ENCODE results near the gene THSD8.

THSD8 gene

GRCh38 chr19:12785431-12786031, 16.3 kb upstream of the THSD8 start:
- H3K4me1 ChIP-seq (ENCODE audit: insufficient read depth, insufficient read length) = peaks cover 28% of the 10 kb centered on the region

GRCh38 chr19:12786141-12786870, 15.6 kb upstream of the THSD8 start:
- Histone ChIP-seq H3K9ac (ENCODE audit: insufficient read length, low read depth) (peak overlapping the region; percentile 61), H3K4me3 (ENCODE audit: insufficient read length, low read depth) (no peak overlapping the region), H3K4me1 (ENCODE audit: insufficient read depth, insufficient read length) (peaks cover 35% of the 10 kb centered on the region), H3K9me3 (ENCODE audit: insufficient read depth, low read length) (no peaks in the 10 kb centered on the region), H3K36me3 (ENCODE audit: insufficient read depth, insufficient read length, low read length) (no peaks in the 10 kb centered on the region), H3K27me3 (ENCODE audit: insufficient read depth, insufficient read length) (peaks cover 11% of the 10 kb centered on the region)
- no peak for TF ChIP-seq SUZ12 (IDR thresholded peaks at IDR 0.05; ENCODE audit: extremely low read depth, insufficient read depth, insufficient read length)
- TF ChIP-seq ZNF274 (IDR thresholded peaks at IDR 0.05; ENCODE audit: low read depth, low read length) = no peak
- no peak for TF ChIP-seq YY1 (IDR thresholded peaks at IDR 0.05; ENCODE audit: insufficient read depth, insufficient read length)
- DNase-seq (ENCODE audit: low read depth, low spot score) = no peak

More at GRCh38 chr19:12785431-12786031, 16.3 kb upstream of the THSD8 start:
- Histone ChIP-seq H3K36me3 (ENCODE audit: insufficient read depth, insufficient read length, low read length) (no peaks in the 10 kb centered on the region), H3K9me3 (ENCODE audit: insufficient read depth, low read length) (no peaks in the 10 kb centered on the region), H3K27me3 (ENCODE audit: insufficient read depth, insufficient read length) (peaks cover 5% of the 10 kb centered on the region), H3K9ac (ENCODE audit: insufficient read length, low read depth) (peak overlapping the region; percentile 61), H3K4me3 (ENCODE audit: insufficient read length, low read depth) (no peak overlapping the region)
- no peak for DNase-seq (ENCODE audit: low read depth, low spot score)
- no peak for TF ChIP-seq SUZ12 (IDR thresholded peaks at IDR 0.05; ENCODE audit: extremely low read depth, insufficient read depth, insufficient read length)
- no peak for TF ChIP-seq ZNF274 (IDR thresholded peaks at IDR 0.05; ENCODE audit: low read depth, low read length)
- no peak for TF ChIP-seq YY1 (IDR thresholded peaks at IDR 0.05; ENCODE audit: insufficient read depth, insufficient read length)

GRCh38 chr19:12786952-12787351, 14.9 kb upstream of the THSD8 start:
- H3K4me3 ChIP-seq (ENCODE audit: insufficient read length, low read depth) = no peak overlapping the region
- H3K36me3 ChIP-seq (ENCODE audit: insufficient read depth, insufficient read length, low read length) = no peaks in the 10 kb centered on the region
- peaks cover 35% of the 10 kb centered on the region for H3K4me1 ChIP-seq (ENCODE audit: insufficient read depth, insufficient read length)
- TF ChIP-seq YY1 (IDR thresholded peaks at IDR 0.05; ENCODE audit: insufficient read depth, insufficient read length) (no peak), ZNF274 (IDR thresholded peaks at IDR 0.05; ENCODE audit: low read depth, low read length) (no peak), SUZ12 (IDR thresholded peaks at IDR 0.05; ENCODE audit: extremely low read depth, insufficient read depth, insufficient read length) (no peak)
- no peaks in the 10 kb centered on the region for H3K9me3 ChIP-seq (ENCODE audit: insufficient read depth, low read length)
- peaks cover 17% of the 10 kb centered on the region for H3K27me3 ChIP-seq (ENCODE audit: insufficient read depth, insufficient read length)
- no peak overlapping the region for H3K9ac ChIP-seq (ENCODE audit: insufficient read length, low read depth)
- DNase-seq (ENCODE audit: low read depth, low spot score) = no peak

- no peak for DNase-seq (ENCODE audit: low read depth, low spot score)
- Histone ChIP-seq H3K27me3 (ENCODE audit: insufficient read depth, insufficient read length) (peaks cover 22% of the 10 kb centered on the region), H3K4me3 (ENCODE audit: insufficient read length, low read depth) (no peak overlapping the region), H3K9me3 (ENCODE audit: insufficient read depth, low read length) (no peaks in the 10 kb centered on the region), H3K36me3 (ENCODE audit: insufficient read depth, insufficient read length, low read length) (peaks cover 1% of the 10 kb centered on the region), H3K9ac (ENCODE audit: insufficient read length, low read depth) (no peak overlapping the region), H3K4me1 (ENCODE audit: insufficient read depth, insufficient read length) (peaks cover 31% of the 10 kb centered on the region)
- TF ChIP-seq SUZ12 (IDR thresholded peaks at IDR 0.05; ENCODE audit: extremely low read depth, insufficient read depth, insufficient read length) (no peak), YY1 (IDR thresholded peaks at IDR 0.05; ENCODE audit: insufficient read depth, insufficient read length) (no peak), ZNF274 (IDR thresholded peaks at IDR 0.05; ENCODE audit: low read depth, low read length) (no peak)
These were observed 14.4 kb upstream of the THSD8 start for GRCh38 chr19:12787458-12787857.

DNA sequence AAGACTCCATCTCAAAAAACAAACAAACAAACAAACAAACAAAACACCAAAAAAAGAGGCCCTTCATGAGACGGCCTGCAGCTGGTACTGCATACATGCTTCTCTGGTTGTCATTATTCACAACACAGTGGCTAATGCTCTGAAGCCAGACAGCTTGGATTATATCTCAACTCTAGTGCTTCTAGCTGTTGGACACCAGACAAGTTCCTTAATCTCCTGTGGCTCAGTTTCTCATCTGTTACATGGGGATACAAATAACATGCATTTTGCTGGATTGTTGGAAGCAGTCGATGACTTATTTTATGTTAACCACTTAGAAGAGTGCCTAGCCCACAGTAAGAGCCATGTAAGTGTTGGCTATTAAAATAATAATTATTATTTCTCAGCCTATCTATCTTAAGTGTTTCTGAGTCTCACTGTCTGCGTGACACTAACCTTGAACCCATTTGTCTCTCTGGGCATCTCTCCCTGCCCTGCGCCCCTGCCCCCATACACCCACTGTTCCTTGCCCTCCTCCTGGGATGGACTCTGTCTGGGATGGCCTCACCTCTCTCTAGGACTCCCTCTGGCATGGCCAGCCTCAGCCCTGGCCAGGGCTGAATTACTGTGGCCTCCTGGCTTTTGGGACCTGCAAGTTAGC, 13.7 kb upstream of the THSD8 start:
- Histone ChIP-seq H3K9me3 (ENCODE audit: insufficient read depth, low read length) (no peaks in the 10 kb centered on the region), H3K36me3 (ENCODE audit: insufficient read depth, insufficient read length, low read length) (peaks cover 2% of the 10 kb centered on the region), H3K9ac (ENCODE audit: insufficient read length, low read depth) (peak overlapping the region; percentile 47), H3K27me3 (ENCODE audit: insufficient read depth, insufficient read length) (peaks cover 25% of the 10 kb centered on the region), H3K4me3 (ENCODE audit: insufficient read length, low read depth) (peak overlapping the region; percentile 50), H3K4me1 (ENCODE audit: insufficient read depth, insufficient read length) (peaks cover 31% of the 10 kb centered on the region)
- TF ChIP-seq YY1 (IDR thresholded peaks at IDR 0.05; ENCODE audit: insufficient read depth, insufficient read length) (no peak), ZNF274 (IDR thresholded peaks at IDR 0.05; ENCODE audit: low read depth, low read length) (no peak), SUZ12 (IDR thresholded peaks at IDR 0.05; ENCODE audit: extremely low read depth, insufficient read depth, insufficient read length) (no peak)
- DNase-seq (ENCODE audit: low read depth, low spot score) = no peak

- Histone ChIP-seq H3K9ac (ENCODE audit: insufficient read length, low read depth) (peak overlapping the region; percentile 47), H3K9me3 (ENCODE audit: insufficient read depth, low read length) (no peaks in the 10 kb centered on the region), H3K36me3 (ENCODE audit: insufficient read depth, insufficient read length, low read length) (peaks cover 2% of the 10 kb centered on the region), H3K27me3 (ENCODE audit: insufficient read depth, insufficient read length) (peaks cover 25% of the 10 kb centered on the region), H3K4me3 (ENCODE audit: insufficient read length, low read depth) (peak overlapping the region; percentile 50), H3K4me1 (ENCODE audit: insufficient read depth, insufficient read length) (peaks cover 27% of the 10 kb centered on the region)
- TF ChIP-seq YY1 (IDR thresholded peaks at IDR 0.05; ENCODE audit: insufficient read depth, insufficient read length) (no peak), ZNF274 (IDR thresholded peaks at IDR 0.05; ENCODE audit: low read depth, low read length) (no peak), SUZ12 (IDR thresholded peaks at IDR 0.05; ENCODE audit: extremely low read depth, insufficient read depth, insufficient read length) (no peak)
- DNase-seq (ENCODE audit: low read depth, low spot score) = no peak
These were observed 13.2 kb upstream of the THSD8 start for GRCh38 chr19:12788682-12789097.
